Right atrium auricular region (tissue), 2 donors: Measurements from ENCODE around the gene PCNX1. TPM values are rescaled to one million over a fixed set of nuclear protein-coding genes. Genes with fewer than 3 reads are reported as not detected.

Experiments used
- DNase-seq: peaks from one replicate; pipeline ENCODE4 v3.0.0-alpha.2; 2019; ENCODE audit warnings: low spot score
- H3K27ac ChIP-seq, 2 donors: fragments of 200-600 bp; sonication (generic); 1 replicate in 1 of 2; 2 replicates in 1 of 2; pipeline ENCODE4 v1.5.1; 2016 to 2019
- H3K27me3 ChIP-seq, 2 donors: fragments of 200-600 bp; sonication (generic); one replicate each; pipeline versions ENCODE4 v1.5.1 to v1.6.0; 2017 to 2019
- H3K36me3 ChIP-seq: fragments of 200-600 bp; sonication (generic); one replicate; pipeline ENCODE4 v1.5.1; 2016
- H3K4me1 ChIP-seq, 2 donors: fragments of 200-600 bp; sonication (generic); one replicate each; pipeline versions ENCODE4 v1.5.1 to v1.6.0; 2017 to 2019
- H3K4me3 ChIP-seq, 2 donors: fragments of 200-600 bp; sonication (generic); 1 replicate in 1 of 2; 2 replicates in 1 of 2; pipeline ENCODE4 v1.5.1; 2017 to 2019; ENCODE audit warnings: mild to moderate bottlenecking in 1 of 2, moderate library complexity in 1 of 2
- H3K9me3 ChIP-seq, 2 donors: fragments of 200-600 bp; sonication (generic); one replicate each; pipeline ENCODE4 v1.5.1; 2019
- total RNA-seq, 2 donors: library from RNA; depleted of rRNA; stranded (reverse); fragments of >200 nt; gene quantifications; one replicate each; pipeline ENCODE4 v1.1.0, GENCODE V29; 2016
- TF ChIP-seq, protein P1 (sequence below), 2 donors: fragments of 200-600 bp; sonication (generic); IDR thresholded peaks; one replicate each; pipeline ENCODE4 v1.5.1; 2019; ENCODE audit warnings: antibody characterized with exemption in 2 of 2

The PCNX1 gene
- total RNA-seq, 2 donors from 2014 or later, result 36.4 to 39.2 TPM

DNA sequence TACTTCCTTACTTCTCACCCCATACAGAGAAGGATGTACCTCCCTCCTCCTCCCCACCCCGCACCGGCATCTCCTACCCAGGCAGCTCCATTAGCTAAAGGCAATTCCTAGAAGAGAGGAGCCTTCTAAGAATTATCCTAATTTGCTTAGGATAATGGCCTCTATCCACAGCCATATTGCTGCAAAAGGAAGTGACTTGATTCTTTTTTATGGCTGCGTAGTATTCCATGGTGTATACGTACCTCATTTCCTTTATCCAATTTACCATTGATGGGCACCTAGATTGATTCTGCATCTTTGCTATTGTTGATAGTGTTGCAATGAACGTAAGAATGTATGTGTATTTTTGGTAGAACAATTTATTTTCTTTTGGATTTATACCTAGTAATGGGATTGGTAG, 189.7 kb downstream of the PCNX1 start:
- H3K4me1 ChIP-seq, result no peaks in the 10 kb centered on the region
- H3K27ac ChIP-seq, result no peak overlapping the region
- TF ChIP-seq, protein P1, sequence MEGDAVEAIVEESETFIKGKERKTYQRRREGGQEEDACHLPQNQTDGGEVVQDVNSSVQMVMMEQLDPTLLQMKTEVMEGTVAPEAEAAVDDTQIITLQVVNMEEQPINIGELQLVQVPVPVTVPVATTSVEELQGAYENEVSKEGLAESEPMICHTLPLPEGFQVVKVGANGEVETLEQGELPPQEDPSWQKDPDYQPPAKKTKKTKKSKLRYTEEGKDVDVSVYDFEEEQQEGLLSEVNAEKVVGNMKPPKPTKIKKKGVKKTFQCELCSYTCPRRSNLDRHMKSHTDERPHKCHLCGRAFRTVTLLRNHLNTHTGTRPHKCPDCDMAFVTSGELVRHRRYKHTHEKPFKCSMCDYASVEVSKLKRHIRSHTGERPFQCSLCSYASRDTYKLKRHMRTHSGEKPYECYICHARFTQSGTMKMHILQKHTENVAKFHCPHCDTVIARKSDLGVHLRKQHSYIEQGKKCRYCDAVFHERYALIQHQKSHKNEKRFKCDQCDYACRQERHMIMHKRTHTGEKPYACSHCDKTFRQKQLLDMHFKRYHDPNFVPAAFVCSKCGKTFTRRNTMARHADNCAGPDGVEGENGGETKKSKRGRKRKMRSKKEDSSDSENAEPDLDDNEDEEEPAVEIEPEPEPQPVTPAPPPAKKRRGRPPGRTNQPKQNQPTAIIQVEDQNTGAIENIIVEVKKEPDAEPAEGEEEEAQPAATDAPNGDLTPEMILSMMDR (IDR thresholded peaks at IDR 0.05), result no peak
- H3K9me3 ChIP-seq, result peaks cover 0 to 6% of the 10 kb centered on the region in 2 donors
- no peak for DNase-seq
- H3K27me3 ChIP-seq, result no peaks in the 10 kb centered on the region
- peaks cover 17% of the 10 kb centered on the region for H3K36me3 ChIP-seq
- no peak overlapping the region for H3K4me3 ChIP-seq

DNA sequence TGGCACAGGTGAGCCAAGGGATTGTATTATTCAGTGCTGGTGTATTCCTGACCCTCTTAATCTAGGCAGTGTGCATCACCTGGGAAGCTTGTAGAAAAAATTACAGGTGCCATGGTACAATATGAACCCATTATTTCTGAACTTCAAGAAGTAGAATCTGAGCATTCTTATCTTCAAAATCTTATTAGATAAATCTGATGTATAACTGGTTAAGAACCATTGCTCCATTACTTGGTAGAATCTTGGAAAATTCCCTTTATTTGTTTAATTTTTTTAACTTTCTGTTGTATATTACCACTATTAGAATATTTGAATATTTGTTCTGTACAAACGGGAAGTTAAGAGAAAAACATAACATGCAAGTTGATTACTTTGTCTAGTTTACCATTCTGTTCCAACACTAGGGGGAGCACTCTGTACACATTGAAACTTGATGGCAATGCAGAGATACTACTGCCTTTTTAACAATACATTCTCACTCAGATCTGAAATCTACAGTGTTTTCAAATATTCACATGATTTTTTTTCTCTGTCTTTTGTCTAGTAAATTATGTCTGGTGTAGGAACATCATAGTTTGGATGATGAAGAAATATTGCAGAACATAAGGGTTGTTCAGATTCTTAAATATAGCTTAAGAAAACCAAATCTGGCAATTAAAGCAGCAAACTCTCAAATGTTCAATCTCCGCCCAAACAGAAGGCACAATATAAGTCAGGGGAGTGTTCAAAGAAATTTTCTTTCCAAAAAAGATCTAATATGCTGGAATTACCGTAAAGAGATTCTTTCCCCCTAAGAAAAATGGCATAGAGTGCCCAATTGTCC, 196.6 kb downstream of the PCNX1 start:
- Histone ChIP-seq H3K36me3 (peaks cover 37% of the 10 kb centered on the region), H3K4me3 (no peak overlapping the region), H3K4me1 (no peaks in the 10 kb centered on the region), H3K27me3 (no peaks in the 10 kb centered on the region), H3K27ac (no peak overlapping the region), H3K9me3 (no peaks in the 10 kb centered on the region)
- no peak for DNase-seq
- TF ChIP-seq, protein P1 (IDR thresholded peaks at IDR 0.05), result peak; percentile 52 to 77

DNA sequence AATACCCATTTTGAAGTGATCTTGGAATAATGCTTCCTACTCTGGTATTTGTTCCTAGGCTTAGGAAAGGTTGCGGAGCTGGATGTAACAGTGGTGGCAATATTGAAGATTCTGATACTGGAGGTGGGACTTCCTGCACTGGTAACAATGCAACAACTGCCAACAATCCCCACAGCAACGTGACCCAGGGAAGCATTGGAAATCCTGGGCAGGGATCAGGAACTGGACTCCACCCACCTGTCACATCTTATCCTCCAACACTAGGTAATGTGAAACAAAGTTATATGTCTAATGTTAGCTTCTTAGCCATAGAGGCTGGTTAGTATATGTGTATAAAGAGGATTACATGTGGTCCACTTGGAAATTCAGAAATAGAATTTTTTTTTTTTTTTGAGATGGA, 197.9 kb downstream of the PCNX1 start:
- Histone ChIP-seq H3K9me3 (no peaks in the 10 kb centered on the region), H3K27ac (no peak overlapping the region), H3K4me3 (no peak overlapping the region), H3K4me1 (no peaks in the 10 kb centered on the region), H3K27me3 (no peaks in the 10 kb centered on the region), H3K36me3 (peaks cover 51% of the 10 kb centered on the region)
- DNase-seq, result no peak
- TF ChIP-seq, protein P1 (IDR thresholded peaks at IDR 0.05), result no peak

DNA sequence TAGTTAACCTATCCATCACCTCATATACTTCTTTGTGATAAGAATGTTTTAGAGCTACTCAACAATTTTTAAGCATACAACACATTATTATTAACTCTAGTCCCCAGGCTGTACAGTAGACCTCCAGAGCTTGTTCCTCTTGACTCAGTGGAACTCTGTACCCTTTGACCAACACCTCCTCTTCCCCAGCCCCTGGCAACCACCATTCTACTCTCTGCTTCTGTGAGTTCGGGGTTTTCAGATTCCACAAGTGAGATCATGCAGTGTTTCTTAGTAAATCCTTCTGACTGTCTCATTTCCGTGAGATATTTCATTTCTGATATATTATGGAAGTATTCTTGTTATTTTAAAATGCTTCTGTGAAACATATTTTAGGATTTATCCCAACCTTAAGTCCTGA, 200.7 kb downstream of the PCNX1 start:
- no peaks in the 10 kb centered on the region for H3K9me3 ChIP-seq
- TF ChIP-seq, protein P1 (IDR thresholded peaks at IDR 0.05), result no peak
- no peak overlapping the region for H3K4me3 ChIP-seq
- peaks cover 60% of the 10 kb centered on the region for H3K36me3 ChIP-seq
- no peak for DNase-seq
- H3K4me1 ChIP-seq, result no peaks in the 10 kb centered on the region
- H3K27ac ChIP-seq, result no peak overlapping the region
- H3K27me3 ChIP-seq, result no peaks in the 10 kb centered on the region

DNA sequence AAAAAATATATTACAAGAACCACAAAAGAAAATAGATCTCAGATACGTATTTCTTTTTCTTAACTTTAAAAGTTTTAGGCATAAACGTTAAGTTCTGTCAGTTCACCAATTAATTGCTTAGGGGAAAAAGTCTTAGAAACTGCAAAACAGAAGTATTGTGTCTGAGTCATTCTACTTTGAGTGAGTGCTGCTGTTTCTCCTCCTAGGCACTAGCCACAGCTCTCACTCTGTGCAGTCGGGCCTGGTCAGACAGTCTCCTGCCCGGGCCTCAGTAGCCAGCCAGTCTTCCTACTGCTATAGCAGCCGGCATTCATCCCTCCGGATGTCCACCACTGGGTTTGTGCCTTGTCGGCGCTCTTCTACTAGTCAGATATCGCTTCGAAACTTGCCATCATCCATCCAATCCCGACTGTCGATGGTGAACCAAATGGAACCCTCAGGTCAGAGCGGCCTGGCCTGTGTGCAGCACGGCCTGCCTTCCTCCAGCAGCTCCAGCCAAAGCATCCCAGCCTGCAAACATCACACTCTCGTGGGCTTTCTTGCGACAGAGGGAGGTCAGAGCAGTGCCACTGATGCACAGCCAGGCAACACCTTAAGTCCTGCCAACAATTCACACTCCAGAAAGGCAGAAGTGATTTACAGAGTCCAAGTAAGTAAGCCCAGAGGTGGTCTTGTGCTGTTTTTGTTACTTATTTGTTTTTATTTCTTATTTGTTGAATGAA, 201.3 kb downstream of the PCNX1 start:
- H3K4me1 ChIP-seq, result no peaks in the 10 kb centered on the region
- no peaks in the 10 kb centered on the region for H3K27me3 ChIP-seq
- TF ChIP-seq, protein P1 (IDR thresholded peaks at IDR 0.05), result no peak
- no peak overlapping the region for H3K27ac ChIP-seq
- no peak for DNase-seq
- H3K9me3 ChIP-seq, result no peaks in the 10 kb centered on the region
- H3K36me3 ChIP-seq, result peaks cover 60% of the 10 kb centered on the region
- H3K4me3 ChIP-seq, result no peak overlapping the region
